ENCODE results near the gene SSUH2. TPM values are rescaled to one million over a fixed set of nuclear protein-coding genes. Genes with fewer than 3 reads are reported as not detected.
"Not testable (repeated sequence)": the region's sequence is repeated elsewhere in the genome, so short reads cannot be mapped to it uniquely, and the experiment has no call there.

SSUH2 gene
- total and polyA plus RNA-seq, 2 experiments from 2014 or later = 0.73 to 2.3 TPM

DNA sequence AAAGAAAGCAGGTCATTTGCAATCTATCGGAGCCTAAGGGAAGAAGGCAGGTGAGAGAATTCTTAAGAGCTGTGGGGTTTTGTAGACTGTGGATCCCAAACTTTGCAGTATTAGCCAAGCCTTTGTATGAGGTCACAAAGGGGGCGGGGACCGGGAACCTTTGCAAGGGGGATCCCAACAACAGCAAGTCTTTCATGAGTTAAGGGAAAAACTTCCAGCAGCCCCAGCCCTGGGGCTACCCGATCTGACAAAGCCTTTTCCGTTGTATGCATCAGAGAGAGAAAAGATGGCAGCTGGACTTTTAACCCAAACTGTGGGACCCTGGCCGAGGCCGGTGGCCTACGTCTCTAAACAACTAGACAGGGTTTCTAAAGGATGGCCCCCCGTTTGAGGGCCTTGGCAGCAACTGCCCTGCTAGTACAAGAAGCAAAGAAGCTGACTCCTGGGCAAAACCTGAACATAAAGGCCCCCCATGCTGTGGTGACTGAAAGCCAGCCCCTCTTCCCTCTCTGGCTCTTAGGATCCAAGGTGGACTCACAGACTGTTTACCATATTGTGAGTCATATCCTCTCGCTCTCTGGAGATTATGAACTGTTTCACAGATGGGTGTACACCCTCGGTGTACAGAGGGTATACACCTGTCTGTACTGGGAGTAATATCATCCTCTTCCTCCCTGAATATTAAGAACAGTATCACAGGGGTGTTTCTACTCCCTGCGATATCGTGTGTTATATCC is 35.4 kb upstream of the SSUH2 start:
- not testable (repeated sequence) for ATAC-seq; H3K27me3 ChIP-seq (ENCODE audit: insufficient read depth); H3K9me3 Mint-ChIP-seq; H3K27me3 Mint-ChIP-seq (ENCODE audit: insufficient read depth, low read depth, poor library complexity); H3K9me2 ChIP-seq (ENCODE audit: insufficient read depth); H3K27ac Mint-ChIP-seq; H3K36me3 Mint-ChIP-seq (ENCODE audit: low read depth); H2AFZ ChIP-seq; H3K4me1 ChIP-seq (ENCODE audit: insufficient read depth); H4K20me1 ChIP-seq (replicated peaks; ENCODE audit: insufficient read depth); H3F3A ChIP-seq (replicated peaks; ENCODE audit: low read depth); DNase-seq (ENCODE audit: low spot score); H3K79me2 ChIP-seq (replicated peaks; ENCODE audit: insufficient read depth); H3K27ac ChIP-seq (ENCODE audit: low read depth); H3K4me2 ChIP-seq; H3K4me3 Mint-ChIP-seq; H3K4me3 ChIP-seq; H3K36me3 ChIP-seq (ENCODE audit: insufficient read depth)
- peaks cover 15% of the 10 kb centered on the region for H3K4me1 Mint-ChIP-seq

DNA sequence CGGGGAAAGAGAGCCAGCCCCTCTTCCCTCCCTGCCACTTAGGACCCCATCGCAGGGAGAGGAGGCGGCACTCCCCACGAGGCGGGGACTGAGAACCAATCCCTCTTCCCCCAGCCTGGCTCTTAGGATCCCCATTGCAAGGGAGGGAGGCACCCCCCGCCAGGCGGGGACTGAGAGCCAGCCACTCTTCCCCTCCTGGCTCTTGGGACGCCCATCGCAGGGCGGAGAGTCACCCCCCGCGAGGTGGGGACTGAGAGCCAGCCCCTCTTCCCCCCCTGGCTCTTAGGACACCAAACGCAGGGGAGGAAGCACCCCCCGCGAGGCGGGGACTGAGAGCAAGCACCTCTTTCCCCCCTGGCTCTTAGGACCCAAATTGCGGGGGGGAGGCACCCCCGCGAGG is 34.2 kb upstream of the SSUH2 start:
- H3K9me3 Mint-ChIP-seq = no peaks in the 10 kb centered on the region
- no peak overlapping the region for H2AFZ ChIP-seq
- TF ChIP-seq ZNF331 (CRISPR knock-in tag; IDR thresholded peaks at IDR 0.05; ENCODE audit: low read depth) (no peak), EZH2 (IDR thresholded peaks at IDR 0.05; ENCODE audit: low read depth, unreplicated experiment) (no peak), JUNB (IDR thresholded peaks at IDR 0.05; ENCODE audit: unreplicated experiment) (no peak), CREB1 (CRISPR knock-in tag; IDR thresholded peaks at IDR 0.05; ENCODE audit: low read depth) (no peak), STAT1 (IDR thresholded peaks at IDR 0.05; ENCODE audit: unreplicated experiment) (no peak), EZH2phosphoT487 (IDR thresholded peaks at IDR 0.05; ENCODE audit: unreplicated experiment) (no peak), ZNF114 (CRISPR knock-in tag; IDR thresholded peaks at IDR 0.05) (no peak)
- TF ChIP-seq, protein P1, sequence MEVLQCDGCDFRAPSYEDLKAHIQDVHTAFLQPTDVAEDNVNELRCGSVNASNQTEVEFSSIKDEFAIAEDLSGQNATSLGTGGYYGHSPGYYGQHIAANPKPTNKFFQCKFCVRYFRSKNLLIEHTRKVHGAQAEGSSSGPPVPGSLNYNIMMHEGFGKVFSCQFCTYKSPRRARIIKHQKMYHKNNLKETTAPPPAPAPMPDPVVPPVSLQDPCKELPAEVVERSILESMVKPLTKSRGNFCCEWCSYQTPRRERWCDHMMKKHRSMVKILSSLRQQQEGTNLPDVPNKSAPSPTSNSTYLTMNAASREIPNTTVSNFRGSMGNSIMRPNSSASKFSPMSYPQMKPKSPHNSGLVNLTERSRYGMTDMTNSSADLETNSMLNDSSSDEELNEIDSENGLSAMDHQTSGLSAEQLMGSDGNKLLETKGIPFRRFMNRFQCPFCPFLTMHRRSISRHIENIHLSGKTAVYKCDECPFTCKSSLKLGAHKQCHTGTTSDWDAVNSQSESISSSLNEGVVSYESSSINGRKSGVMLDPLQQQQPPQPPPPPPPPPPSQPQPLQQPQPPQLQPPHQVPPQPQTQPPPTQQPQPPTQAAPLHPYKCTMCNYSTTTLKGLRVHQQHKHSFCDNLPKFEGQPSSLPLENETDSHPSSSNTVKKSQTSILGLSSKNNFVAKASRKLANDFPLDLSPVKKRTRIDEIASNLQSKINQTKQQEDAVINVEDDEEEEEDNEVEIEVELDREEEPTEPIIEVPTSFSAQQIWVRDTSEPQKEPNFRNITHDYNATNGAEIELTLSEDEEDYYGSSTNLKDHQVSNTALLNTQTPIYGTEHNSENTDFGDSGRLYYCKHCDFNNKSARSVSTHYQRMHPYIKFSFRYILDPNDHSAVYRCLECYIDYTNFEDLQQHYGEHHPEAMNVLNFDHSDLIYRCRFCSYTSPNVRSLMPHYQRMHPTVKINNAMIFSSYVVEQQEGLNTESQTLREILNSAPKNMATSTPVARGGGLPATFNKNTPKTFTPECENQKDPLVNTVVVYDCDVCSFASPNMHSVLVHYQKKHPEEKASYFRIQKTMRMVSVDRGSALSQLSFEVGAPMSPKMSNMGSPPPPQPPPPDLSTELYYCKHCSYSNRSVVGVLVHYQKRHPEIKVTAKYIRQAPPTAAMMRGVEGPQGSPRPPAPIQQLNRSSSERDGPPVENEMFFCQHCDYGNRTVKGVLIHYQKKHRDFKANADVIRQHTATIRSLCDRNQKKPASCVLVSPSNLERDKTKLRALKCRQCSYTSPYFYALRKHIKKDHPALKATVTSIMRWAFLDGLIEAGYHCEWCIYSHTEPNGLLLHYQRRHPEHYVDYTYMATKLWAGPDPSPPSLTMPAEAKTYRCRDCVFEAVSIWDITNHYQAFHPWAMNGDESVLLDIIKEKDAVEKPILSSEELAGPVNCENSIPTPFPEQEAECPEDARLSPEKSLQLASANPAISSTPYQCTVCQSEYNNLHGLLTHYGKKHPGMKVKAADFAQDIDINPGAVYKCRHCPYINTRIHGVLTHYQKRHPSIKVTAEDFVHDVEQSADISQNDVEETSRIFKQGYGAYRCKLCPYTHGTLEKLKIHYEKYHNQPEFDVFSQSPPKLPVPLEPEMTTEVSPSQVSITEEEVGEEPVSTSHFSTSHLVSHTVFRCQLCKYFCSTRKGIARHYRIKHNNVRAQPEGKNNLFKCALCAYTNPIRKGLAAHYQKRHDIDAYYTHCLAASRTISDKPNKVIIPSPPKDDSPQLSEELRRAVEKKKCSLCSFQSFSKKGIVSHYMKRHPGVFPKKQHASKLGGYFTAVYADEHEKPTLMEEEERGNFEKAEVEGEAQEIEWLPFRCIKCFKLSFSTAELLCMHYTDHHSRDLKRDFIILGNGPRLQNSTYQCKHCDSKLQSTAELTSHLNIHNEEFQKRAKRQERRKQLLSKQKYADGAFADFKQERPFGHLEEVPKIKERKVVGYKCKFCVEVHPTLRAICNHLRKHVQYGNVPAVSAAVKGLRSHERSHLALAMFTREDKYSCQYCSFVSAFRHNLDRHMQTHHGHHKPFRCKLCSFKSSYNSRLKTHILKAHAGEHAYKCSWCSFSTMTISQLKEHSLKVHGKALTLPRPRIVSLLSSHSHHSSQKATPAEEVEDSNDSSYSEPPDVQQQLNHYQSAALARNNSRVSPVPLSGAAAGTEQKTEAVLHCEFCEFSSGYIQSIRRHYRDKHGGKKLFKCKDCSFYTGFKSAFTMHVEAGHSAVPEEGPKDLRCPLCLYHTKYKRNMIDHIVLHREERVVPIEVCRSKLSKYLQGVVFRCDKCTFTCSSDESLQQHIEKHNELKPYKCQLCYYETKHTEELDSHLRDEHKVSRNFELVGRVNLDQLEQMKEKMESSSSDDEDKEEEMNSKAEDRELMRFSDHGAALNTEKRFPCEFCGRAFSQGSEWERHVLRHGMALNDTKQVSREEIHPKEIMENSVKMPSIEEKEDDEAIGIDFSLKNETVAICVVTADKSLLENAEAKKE (CRISPR knock-in tag; IDR thresholded peaks at IDR 0.05) = no peak
- no peaks in the 10 kb centered on the region for H4K20me1 ChIP-seq (replicated peaks; ENCODE audit: insufficient read depth)
- H3K36me3 ChIP-seq (ENCODE audit: insufficient read depth) = no peaks in the 10 kb centered on the region
- no peaks in the 10 kb centered on the region for H3K9me2 ChIP-seq (ENCODE audit: insufficient read depth)
- peaks cover 15% of the 10 kb centered on the region for H3K4me1 Mint-ChIP-seq
- H3K36me3 Mint-ChIP-seq (ENCODE audit: low read depth) = no peaks in the 10 kb centered on the region
- ATAC-seq (no peak), DNase-seq (ENCODE audit: low spot score) (no peak)
- no peaks in the 10 kb centered on the region for H3K79me2 ChIP-seq (replicated peaks; ENCODE audit: insufficient read depth)
- peaks cover 8% of the 10 kb centered on the region for H3K27me3 Mint-ChIP-seq (ENCODE audit: insufficient read depth, low read depth, poor library complexity)
- H3K27ac ChIP-seq (ENCODE audit: low read depth) = no peak overlapping the region
- no peak overlapping the region for H3K4me3 ChIP-seq
- H3K27me3 ChIP-seq (ENCODE audit: insufficient read depth) = no peaks in the 10 kb centered on the region
- no peaks in the 10 kb centered on the region for H3F3A ChIP-seq (replicated peaks; ENCODE audit: low read depth)
- no peak overlapping the region for H3K4me3 Mint-ChIP-seq
- no peak overlapping the region for H3K27ac Mint-ChIP-seq
- H3K4me2 ChIP-seq = no peak overlapping the region
- H3K4me1 ChIP-seq (ENCODE audit: insufficient read depth) = no peaks in the 10 kb centered on the region

DNA sequence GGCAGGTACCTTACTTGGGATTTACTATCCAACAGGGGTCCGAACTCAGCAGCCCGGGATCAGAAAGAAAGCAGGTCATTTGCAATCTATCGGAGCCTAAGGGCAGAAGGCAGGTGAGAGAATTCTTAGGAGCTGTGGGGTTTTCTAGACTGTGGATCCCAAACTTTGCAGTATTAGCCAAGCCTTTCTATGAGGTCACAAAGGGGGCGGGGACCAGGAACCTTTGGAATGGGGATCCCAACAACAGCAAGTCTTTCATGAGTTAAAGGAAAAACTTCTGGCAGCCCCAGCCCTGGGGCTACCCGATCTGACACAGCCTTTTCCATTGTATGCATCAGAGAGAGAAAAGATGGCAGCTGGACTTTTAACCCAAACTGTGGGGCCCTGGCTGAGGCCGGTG is 32.7 kb upstream of the SSUH2 start:
- not testable (repeated sequence) for H4K20me1 ChIP-seq (replicated peaks; ENCODE audit: insufficient read depth); H3K4me1 Mint-ChIP-seq; H3K4me3 Mint-ChIP-seq; H3K27ac Mint-ChIP-seq; H3K4me3 ChIP-seq; ATAC-seq; H3F3A ChIP-seq (replicated peaks; ENCODE audit: low read depth); DNase-seq (ENCODE audit: low spot score); H3K27me3 Mint-ChIP-seq (ENCODE audit: insufficient read depth, low read depth, poor library complexity); H3K9me3 Mint-ChIP-seq; H3K36me3 Mint-ChIP-seq (ENCODE audit: low read depth); H3K9me2 ChIP-seq (ENCODE audit: insufficient read depth); H3K4me2 ChIP-seq; H3K4me1 ChIP-seq (ENCODE audit: insufficient read depth); H3K27me3 ChIP-seq (ENCODE audit: insufficient read depth); H3K36me3 ChIP-seq (ENCODE audit: insufficient read depth); H2AFZ ChIP-seq; H3K79me2 ChIP-seq (replicated peaks; ENCODE audit: insufficient read depth); H3K27ac ChIP-seq (ENCODE audit: low read depth)
